GM23338 (cell line): ENCODE results near the gene SLC6A12. TPM values are rescaled to one million over a fixed set of nuclear protein-coding genes. Genes with fewer than 3 reads are reported as not detected.

Experiments used
- ATAC-seq: fragments of 200-7000 bp; cut with Tn5 transposase; 3 replicates; pipeline ENCODE4 v1.9.1; 2020
- DNase-seq: peaks from one replicate; pipeline ENCODE4 v3.0.0-alpha.2; 2015; ENCODE audit warnings: low spot score
- H2AFZ ChIP-seq: fragments of 200-600 bp; sonication (generic); 2 replicates; pipeline ENCODE4 v1.8.0; 2016; ENCODE audit warnings: antibody characterized with exemption, mild to moderate bottlenecking, moderate library complexity
- H3F3A ChIP-seq: fragments of 200-600 bp; sonication (generic); replicated peaks from 2 replicates; pipeline ENCODE4 v1.8.0; 2017; ENCODE audit warnings: antibody characterized with exemption, mixed run types, low read depth
- H3K27ac ChIP-seq: fragments of 200-600 bp; sonication (generic); 2 replicates; pipeline ENCODE4 v1.6.1; 2016; ENCODE audit warnings: low read depth
- H3K27me3 ChIP-seq: fragments of 200-600 bp; sonication (generic); 2 replicates; pipeline ENCODE4 v1.8.0; 2016; ENCODE audit warnings: mild to moderate bottlenecking, mixed run types, moderate library complexity; ENCODE audit not compliant: insufficient read depth
- H3K36me3 ChIP-seq: fragments of 200-600 bp; sonication (generic); 2 replicates; pipeline ENCODE4 v1.8.0; 2016; ENCODE audit warnings: mild to moderate bottlenecking; ENCODE audit not compliant: insufficient read depth
- H3K4me1 ChIP-seq: fragments of 200-600 bp; sonication (generic); 2 replicates; pipeline ENCODE4 v1.8.0; 2016; ENCODE audit warnings: mild to moderate bottlenecking, moderate library complexity; ENCODE audit not compliant: insufficient read depth
- H3K4me2 ChIP-seq: fragments of 200-600 bp; sonication (generic); 2 replicates; pipeline ENCODE4 v1.7.1; 2017; ENCODE audit warnings: mixed run types
- H3K4me3 ChIP-seq: fragments of 200-600 bp; sonication (generic); 2 replicates; pipeline ENCODE4 v1.6.1; 2016; ENCODE audit warnings: mixed run types
- H3K79me2 ChIP-seq: fragments of 200-600 bp; sonication (generic); replicated peaks from 2 replicates; pipeline ENCODE4 v1.8.0; 2017; ENCODE audit warnings: mild to moderate bottlenecking; ENCODE audit not compliant: insufficient read depth
- H3K9me2 ChIP-seq: fragments of 200-600 bp; sonication (generic); 2 replicates; pipeline ENCODE4 v1.8.0; 2017; ENCODE audit not compliant: insufficient read depth
- H4K20me1 ChIP-seq: fragments of 200-600 bp; sonication (generic); replicated peaks from 2 replicates; pipeline ENCODE4 v1.8.0; 2017; ENCODE audit warnings: mild to moderate bottlenecking; ENCODE audit not compliant: insufficient read depth
- H3K27ac Mint-ChIP-seq: 2 replicates; pipeline ENCODE4 v1.8.0; 2020; ENCODE audit warnings: inconsistent platforms, mild to moderate bottlenecking, moderate library complexity, mixed read lengths
- H3K27me3 Mint-ChIP-seq: 3 replicates; pipeline ENCODE4 v1.8.0; 2022; ENCODE audit warnings: low read depth, mild to moderate bottlenecking, moderate library complexity, mixed read lengths, inconsistent platforms; ENCODE audit not compliant: insufficient read depth, poor library complexity
- H3K36me3 Mint-ChIP-seq: 3 replicates; pipeline ENCODE4 v1.8.0; 2021; ENCODE audit warnings: low read depth, mild to moderate bottlenecking, inconsistent platforms, moderate library complexity, mixed read lengths
- H3K4me1 Mint-ChIP-seq: 3 replicates; pipeline ENCODE4 v1.8.0; 2020; ENCODE audit warnings: mild to moderate bottlenecking, inconsistent platforms, mixed read lengths
- H3K4me3 Mint-ChIP-seq: 3 replicates; pipeline ENCODE4 v1.8.0; 2021; ENCODE audit warnings: moderate library complexity, mild to moderate bottlenecking, inconsistent platforms, mixed read lengths
- H3K9me3 Mint-ChIP-seq: 3 replicates; pipeline ENCODE4 v1.8.0; 2020; ENCODE audit warnings: moderate library complexity, mild to moderate bottlenecking, inconsistent platforms, mixed read lengths
- CREB1 ChIP-seq: fragments of 250-450 bp; sonication (Bioruptor Pico); IDR thresholded peaks from 2 replicates; pipeline ENCODE4 v1.5.0; 2020; ENCODE audit warnings: low read depth, mild to moderate bottlenecking, moderate library complexity
- CTCF ChIP-seq, 2 experiments: fragments of 200-600 bp in 1 of 2; sonication (generic) in 1 of 2; conservative IDR thresholded peaks; 2 replicates each; pipeline versions ENCODE4 v1.5.1 to v1.6.1; 2016 to 2017; ENCODE audit warnings: antibody characterized with exemption in 2 of 2, low read depth in 2 of 2, mild to moderate bottlenecking in 2 of 2, moderate library complexity in 1 of 2
- ETS1 ChIP-seq: IDR thresholded peaks from 2 replicates; pipeline ENCODE4 v1.6.1; 2016; ENCODE audit warnings: antibody characterized with exemption
- EZH2 ChIP-seq: fragments of 200-600 bp; sonication (generic); IDR thresholded peaks from one replicate; pipeline ENCODE4 v1.8.0; 2017; ENCODE audit warnings: antibody characterized with exemption, mild to moderate bottlenecking, low read depth; ENCODE audit not compliant: unreplicated experiment
- EZH2phosphoT487 ChIP-seq: fragments of 200-600 bp; sonication (generic); IDR thresholded peaks from one replicate; pipeline ENCODE4 v1.8.1; 2018; ENCODE audit warnings: antibody characterized with exemption; ENCODE audit not compliant: unreplicated experiment
- JUNB ChIP-seq: IDR thresholded peaks from one replicate; pipeline ENCODE4 v1.6.1; 2016; ENCODE audit warnings: antibody characterized with exemption; ENCODE audit not compliant: unreplicated experiment
- NANOG ChIP-seq: IDR thresholded peaks from 2 replicates; pipeline ENCODE4 v1.6.1; 2016; ENCODE audit warnings: antibody characterized with exemption, borderline replicate concordance
- POLR2AphosphoS5 ChIP-seq: IDR thresholded peaks from 2 replicates; pipeline ENCODE4 v1.6.1; 2016; ENCODE audit warnings: antibody characterized with exemption, low read depth
- REST ChIP-seq: IDR thresholded peaks from one replicate; pipeline ENCODE4 v1.6.1; 2018; ENCODE audit warnings: antibody characterized with exemption; ENCODE audit not compliant: unreplicated experiment
- STAT1 ChIP-seq: IDR thresholded peaks from one replicate; pipeline ENCODE4 v1.6.1; 2016; ENCODE audit warnings: antibody characterized with exemption; ENCODE audit not compliant: unreplicated experiment
- ZNF114 ChIP-seq: fragments of 250-450 bp; sonication (Bioruptor Pico); IDR thresholded peaks from 2 replicates; pipeline ENCODE4 v1.5.0; 2020; ENCODE audit warnings: mild to moderate bottlenecking, moderate library complexity
- ZNF331 ChIP-seq: fragments of 250-450 bp; sonication (Bioruptor Pico); IDR thresholded peaks from 2 replicates; pipeline ENCODE4 v1.5.0; 2020; ENCODE audit warnings: low read depth, mild to moderate bottlenecking, moderate library complexity
- ZNF462 ChIP-seq: fragments of 250-450 bp; sonication (Bioruptor Pico); IDR thresholded peaks from 2 replicates; pipeline ENCODE4 v1.5.0; 2020; ENCODE audit warnings: mild to moderate bottlenecking, moderate library complexity
- polyA plus RNA-seq: library from polyadenylated mRNA; unstranded; fragments of >200 nt; fragmentation: Nextera tagmentation; extraction: Ambion mirVana; gene quantifications from 2 replicates; pipeline ENCODE4 v1.2.1, GENCODE V29; 2016
- total RNA-seq: library from RNA; depleted of rRNA; stranded (reverse); fragments of >200 nt; shearing (Covaris generic); gene quantifications from 2 replicates; pipeline ENCODE4 v1.2.3, GENCODE V29; 2014

SLC6A12 gene
- total and polyA plus RNA-seq, 2 experiments from 2014 or later: 0.56 TPM; not detected in 1

GRCh38 chr12:191541-191940, 22.4 kb downstream of the SLC6A12 start:
- TF ChIP-seq REST (no peak), ZNF462 (no peak), ETS1 (no peak), JUNB (no peak), STAT1 (no peak), CTCF (conservative IDR thresholded peaks at IDR 0.05; ENCODE audit: low read depth in 2 of 2) (no peak), ZNF331 (CRISPR knock-in tag) (no peak), POLR2AphosphoS5 (no peak), NANOG (no peak), CREB1 (no peak), EZH2phosphoT487 (no peak), ZNF114 (CRISPR knock-in tag) (no peak), EZH2 (no peak)
- peaks cover 18% of the 10 kb centered on the region for H3K27me3 Mint-ChIP-seq
- Histone ChIP-seq H3K4me1 (peaks cover 4% of the 10 kb centered on the region; the same call in 1 of the 2 replicates), H3K9me2 (no peaks in the 10 kb centered on the region), H3K4me3 (no peak overlapping the region), H4K20me1 (no peaks in the 10 kb centered on the region), H3K27me3 (peaks cover 22% of the 10 kb centered on the region; the same call in 1 of the 2 replicates), H3K27ac (no peak overlapping the region), H3K4me2 (no peak overlapping the region), H3K79me2 (no peaks in the 10 kb centered on the region), H2AFZ (no peak overlapping the region), H3F3A (no peaks in the 10 kb centered on the region), H3K36me3 (no peaks in the 10 kb centered on the region)
- H3K4me3 Mint-ChIP-seq: no peak overlapping the region
- no peaks in the 10 kb centered on the region for H3K36me3 Mint-ChIP-seq
- H3K4me1 Mint-ChIP-seq: peaks cover 5% of the 10 kb centered on the region; the same call in 2 of the 3 replicates
- no peak overlapping the region for H3K27ac Mint-ChIP-seq
- DNase-seq (no peak), ATAC-seq (no peak)
- H3K9me3 Mint-ChIP-seq: peaks cover 2% of the 10 kb centered on the region; the same call in 2 of the 3 replicates
